ENCODE data around the gene POLE. TPM values are rescaled to one million over a fixed set of nuclear protein-coding genes. Genes with fewer than 3 reads are reported as not detected.

POLE gene
- total RNA-seq, 3 donors from 2014 or later, result 36.5 to 51.5 (median 43.5) TPM

DNA sequence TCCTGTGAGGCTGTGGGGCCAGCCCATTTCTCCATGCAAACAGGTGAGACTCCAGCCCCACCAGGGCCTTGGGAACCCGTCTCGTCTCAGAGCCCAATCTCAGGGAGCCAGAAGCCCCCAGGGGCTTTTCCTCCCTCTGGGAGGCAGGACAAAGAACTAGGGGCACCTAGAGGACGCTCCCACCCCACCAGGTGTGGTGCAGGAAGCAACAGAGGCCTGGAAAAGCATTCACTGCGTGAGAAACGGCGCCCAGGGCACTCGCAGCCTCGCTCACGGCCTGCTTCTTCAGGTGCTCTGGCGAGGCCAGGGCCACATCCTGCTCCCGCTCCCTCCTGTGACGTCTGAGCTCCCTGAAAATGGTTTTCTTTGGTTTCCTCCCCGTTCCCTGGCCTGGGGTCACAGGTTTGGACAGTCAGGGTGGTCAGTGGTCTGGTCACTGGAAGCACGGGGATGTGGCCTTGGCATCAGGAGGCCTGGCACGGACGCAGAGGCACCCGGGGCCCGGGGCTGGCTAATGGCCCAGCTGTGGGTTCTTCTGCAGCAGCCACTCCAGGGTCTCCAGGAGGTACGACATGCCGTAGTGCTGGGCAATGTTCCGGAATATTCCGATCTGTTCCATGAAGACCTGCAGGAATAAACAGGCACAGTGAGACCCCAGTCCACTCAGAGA is 62.8 kb downstream of the POLE start:
- Histone ChIP-seq H3K4me1 (peaks cover 3 to 19% of the 10 kb centered on the region in 2 donors), H3K36me3 (peaks cover under 1% of the 10 kb centered on the region), H3K9me3 (no peaks in the 10 kb centered on the region), H3K27me3 (peaks cover 6 to 12% of the 10 kb centered on the region in 2 donors), H3K4me3 (no peak overlapping the region), H3K27ac (no peak overlapping the region)
- no peak for DNase-seq (ENCODE audit: low spot score in 2 of 2)
- TF ChIP-seq, protein P1, sequence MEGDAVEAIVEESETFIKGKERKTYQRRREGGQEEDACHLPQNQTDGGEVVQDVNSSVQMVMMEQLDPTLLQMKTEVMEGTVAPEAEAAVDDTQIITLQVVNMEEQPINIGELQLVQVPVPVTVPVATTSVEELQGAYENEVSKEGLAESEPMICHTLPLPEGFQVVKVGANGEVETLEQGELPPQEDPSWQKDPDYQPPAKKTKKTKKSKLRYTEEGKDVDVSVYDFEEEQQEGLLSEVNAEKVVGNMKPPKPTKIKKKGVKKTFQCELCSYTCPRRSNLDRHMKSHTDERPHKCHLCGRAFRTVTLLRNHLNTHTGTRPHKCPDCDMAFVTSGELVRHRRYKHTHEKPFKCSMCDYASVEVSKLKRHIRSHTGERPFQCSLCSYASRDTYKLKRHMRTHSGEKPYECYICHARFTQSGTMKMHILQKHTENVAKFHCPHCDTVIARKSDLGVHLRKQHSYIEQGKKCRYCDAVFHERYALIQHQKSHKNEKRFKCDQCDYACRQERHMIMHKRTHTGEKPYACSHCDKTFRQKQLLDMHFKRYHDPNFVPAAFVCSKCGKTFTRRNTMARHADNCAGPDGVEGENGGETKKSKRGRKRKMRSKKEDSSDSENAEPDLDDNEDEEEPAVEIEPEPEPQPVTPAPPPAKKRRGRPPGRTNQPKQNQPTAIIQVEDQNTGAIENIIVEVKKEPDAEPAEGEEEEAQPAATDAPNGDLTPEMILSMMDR (IDR thresholded peaks at IDR 0.05), result no peak
- intact Hi-C loops (cut with DNase I; ENCODE audit: low total_unique reads), result loop anchor here (1.0 kb wide), 1 partner anchor 21 kb away; no protein-coding TSS in a partner anchor

DNA sequence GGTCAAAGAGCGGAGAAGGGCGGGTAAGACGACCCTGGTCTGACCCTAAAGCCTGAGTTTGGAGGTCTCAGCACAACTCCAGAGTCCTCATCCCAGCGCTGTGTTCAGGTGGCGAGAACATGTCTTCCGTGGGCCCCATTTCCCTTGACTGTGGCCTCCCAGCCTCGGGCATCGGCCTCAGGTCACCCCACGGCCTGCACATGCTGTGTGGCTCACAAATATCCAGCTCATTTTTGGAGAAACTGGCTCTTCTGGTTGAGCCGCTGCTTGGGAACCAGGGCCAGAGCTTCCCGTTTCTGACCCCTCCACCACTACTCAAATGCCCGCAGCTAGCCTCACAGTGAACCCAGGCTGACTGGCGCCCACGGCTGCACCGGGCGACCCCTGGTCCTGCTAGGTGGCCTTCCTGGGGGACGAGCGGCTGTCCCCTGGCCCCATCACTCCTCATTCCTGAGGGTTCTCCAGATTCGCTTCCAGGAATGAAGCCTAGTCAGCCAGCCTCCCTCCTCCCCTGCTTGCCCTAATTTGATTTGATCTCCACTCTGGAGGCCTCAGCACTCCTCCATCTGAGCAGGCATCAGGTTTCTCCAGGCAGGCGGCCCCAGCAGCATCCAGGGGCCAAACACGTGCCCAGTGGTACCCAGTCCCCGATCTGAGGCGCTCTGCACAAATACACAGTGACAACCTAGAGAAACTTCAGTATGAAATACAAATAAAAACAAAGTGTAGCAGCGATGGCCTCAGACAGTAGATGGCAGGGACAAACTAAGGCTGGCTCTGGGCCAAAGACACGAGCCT is 63.9 kb downstream of the POLE start:
- intact Hi-C loops (cut with DNase I; ENCODE audit: low total_unique reads), result no loop called here
- peak overlapping the region in 1 of 3 donors; percentile 29 for H3K4me3 ChIP-seq
- TF ChIP-seq POLR2A (IDR thresholded peaks at IDR 0.05), result no peak
- TF ChIP-seq POLR2AphosphoS5 (IDR thresholded peaks at IDR 0.05), result peak in 1 of 3 donors; percentile 44
- no peaks in the 10 kb centered on the region for H3K9me3 ChIP-seq
- no peaks in the 10 kb centered on the region for H3K36me3 ChIP-seq
- peaks cover 7 to 19% of the 10 kb centered on the region in 2 donors for H3K4me1 ChIP-seq
- DNase-seq (ENCODE audit: low spot score in 2 of 2), result no peak
- peaks cover 6 to 20% of the 10 kb centered on the region in 2 donors for H3K27me3 ChIP-seq
- peak overlapping the region; percentile 42 to 56 for H3K27ac ChIP-seq

DNA sequence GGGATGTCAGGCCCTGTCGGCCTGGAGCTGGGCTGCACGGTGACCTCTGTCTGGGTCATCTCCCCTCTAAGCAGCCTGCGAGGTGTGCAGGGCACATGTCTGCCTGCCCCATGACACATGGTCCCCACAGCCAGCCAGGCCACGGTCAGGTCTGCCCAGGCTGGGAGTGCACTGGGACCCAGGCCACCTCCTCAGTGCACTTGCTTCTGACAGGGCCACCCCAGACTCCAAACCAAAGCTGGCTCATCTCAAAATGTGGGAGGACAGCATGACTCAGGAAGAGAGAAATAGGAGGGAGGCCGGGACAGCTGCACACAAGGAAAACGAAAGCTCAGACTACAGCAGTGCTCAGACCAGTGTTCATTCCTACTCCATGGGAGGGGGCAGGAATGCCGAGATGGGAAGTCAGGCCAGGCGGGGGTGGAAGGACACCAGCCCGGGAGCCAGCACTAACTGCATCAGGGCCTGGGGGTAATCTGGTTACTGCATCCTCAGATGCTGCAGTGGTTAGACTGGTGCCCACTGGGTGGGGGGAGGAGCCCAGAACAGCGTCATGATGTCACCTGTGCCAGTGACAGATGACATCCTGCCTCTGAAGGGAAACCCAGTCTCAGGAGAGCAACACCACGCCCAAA is 64.6 kb downstream of the POLE start:
- Histone ChIP-seq H3K9me3 (no peaks in the 10 kb centered on the region), H3K4me3 (peak overlapping the region in 1 of 3 donors; percentile 29), H3K36me3 (no peaks in the 10 kb centered on the region), H3K4me1 (peaks cover 8 to 19% of the 10 kb centered on the region in 2 donors), H3K27me3 (peaks cover 6 to 27% of the 10 kb centered on the region in 2 donors), H3K27ac (peak overlapping the region; percentile 42 to 56)
- TF ChIP-seq, protein P1 (IDR thresholded peaks at IDR 0.05), result no peak
- TF ChIP-seq POLR2AphosphoS5 (IDR thresholded peaks at IDR 0.05), result no peak
- TF ChIP-seq POLR2A (IDR thresholded peaks at IDR 0.05), result no peak
- no peak for DNase-seq (ENCODE audit: low spot score in 2 of 2)
- intact Hi-C loops (cut with DNase I; ENCODE audit: low total_unique reads), result no loop called here

- H3K27ac ChIP-seq, result no peak overlapping the region
- peak overlapping the region in 1 of 3 donors; percentile 29 for H3K4me3 ChIP-seq
- DNase-seq (ENCODE audit: low spot score in 2 of 2), result no peak
- peaks cover 6 to 34% of the 10 kb centered on the region in 2 donors for H3K27me3 ChIP-seq
- H3K4me1 ChIP-seq, result peaks cover 8 to 19% of the 10 kb centered on the region in 2 donors
- peaks cover 5% of the 10 kb centered on the region in 2 donors for H3K9me3 ChIP-seq
- no peak for TF ChIP-seq POLR2A (IDR thresholded peaks at IDR 0.05)
- TF ChIP-seq, protein P1 (IDR thresholded peaks at IDR 0.05), result no peak
- no peak for TF ChIP-seq POLR2AphosphoS5 (IDR thresholded peaks at IDR 0.05)
- intact Hi-C loops (cut with DNase I; ENCODE audit: low total_unique reads), result no loop called here
- H3K36me3 ChIP-seq, result no peaks in the 10 kb centered on the region
Measured at GRCh38 chr12:132621657-132622435, 65.3 kb downstream of the POLE start.

All from breast epithelium (tissue), 4 donors.